Measurements from ENCODE around the gene KHSRP.
"Not testable (repeated sequence)": the region's sequence is repeated elsewhere in the genome, so short reads cannot be mapped to it uniquely, and the experiment has no call there.

The KHSRP gene

DNA sequence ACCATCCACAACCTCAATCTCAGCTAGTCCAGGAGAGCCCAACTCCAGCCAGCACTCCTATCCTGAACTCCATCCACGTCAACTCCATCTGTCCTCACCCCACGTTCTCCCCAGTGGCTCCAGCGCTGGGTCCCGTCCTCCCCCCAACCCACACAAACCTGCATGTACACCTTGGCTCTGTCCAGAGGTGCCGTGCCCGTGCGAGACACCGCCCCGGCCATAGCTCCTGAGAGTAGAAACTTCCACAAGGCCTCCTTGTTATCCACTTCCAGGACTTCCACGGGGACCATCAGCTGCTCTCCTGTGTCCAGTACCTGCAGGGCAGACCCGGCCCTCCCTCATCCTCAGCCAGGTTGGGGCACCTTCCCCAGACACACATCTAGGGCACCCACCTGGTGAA, 7.3 kb upstream of the KHSRP start:
- Mint-ChIP-seq H3K4me1 (ENCODE audit: low read depth) (peaks cover 3% of the 10 kb centered on the region), H3K4me3 (no peak overlapping the region), H3K9me3 (no peaks in the 10 kb centered on the region), H3K27me3 (no peaks in the 10 kb centered on the region), H3K27ac (no peak overlapping the region), H3K36me3 (ENCODE audit: low read depth) (no peaks in the 10 kb centered on the region)

DNA sequence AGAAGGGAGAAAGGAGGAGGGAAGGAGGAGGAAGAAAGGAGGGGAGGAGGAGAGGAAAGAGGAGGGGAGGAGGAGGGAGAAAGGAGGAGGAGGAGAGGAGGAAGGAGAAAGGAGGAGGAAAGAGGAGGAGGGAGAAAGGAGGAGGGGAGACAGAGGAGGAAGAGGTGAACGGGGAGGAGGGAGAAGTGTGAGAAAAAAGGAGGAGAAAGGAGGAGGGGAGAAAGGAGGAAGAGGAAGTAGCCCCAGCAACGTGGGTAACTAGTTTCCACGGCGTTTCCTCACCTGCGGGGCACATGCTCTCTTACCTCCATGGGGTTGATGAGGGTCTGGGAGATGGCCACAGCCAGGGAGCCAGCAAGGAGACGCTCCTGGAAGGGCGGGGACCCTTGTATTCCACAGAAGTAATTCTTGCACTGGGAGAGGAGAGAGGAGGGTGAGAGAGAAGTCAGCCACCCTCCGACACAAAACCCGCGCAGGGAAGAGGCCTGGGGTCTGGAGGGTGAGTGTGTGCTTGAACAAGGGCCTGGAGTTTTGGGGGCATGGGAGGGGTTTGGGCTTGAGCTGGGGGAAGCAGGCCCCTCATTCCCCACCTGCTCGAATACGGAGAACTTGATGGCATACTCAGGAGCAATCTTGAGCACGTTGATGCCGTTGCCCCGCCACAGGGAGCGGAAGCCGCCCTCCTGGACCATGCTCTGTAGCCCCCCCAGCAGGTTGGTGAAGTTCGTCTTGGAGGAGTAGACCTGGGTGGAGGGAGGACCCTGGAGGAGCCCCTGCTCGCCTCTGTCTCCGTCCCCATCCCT, 5.0 kb upstream of the KHSRP start:
- peak overlapping the region; percentile 52 for H3K27ac Mint-ChIP-seq
- H3K36me3 Mint-ChIP-seq (ENCODE audit: low read depth): no peaks in the 10 kb centered on the region
- H3K4me1 Mint-ChIP-seq (ENCODE audit: low read depth): peaks cover 13% of the 10 kb centered on the region
- H3K27me3 Mint-ChIP-seq: no peaks in the 10 kb centered on the region
- no peaks in the 10 kb centered on the region for H3K9me3 Mint-ChIP-seq
- peak overlapping the region; percentile 71 for H3K4me3 Mint-ChIP-seq

DNA sequence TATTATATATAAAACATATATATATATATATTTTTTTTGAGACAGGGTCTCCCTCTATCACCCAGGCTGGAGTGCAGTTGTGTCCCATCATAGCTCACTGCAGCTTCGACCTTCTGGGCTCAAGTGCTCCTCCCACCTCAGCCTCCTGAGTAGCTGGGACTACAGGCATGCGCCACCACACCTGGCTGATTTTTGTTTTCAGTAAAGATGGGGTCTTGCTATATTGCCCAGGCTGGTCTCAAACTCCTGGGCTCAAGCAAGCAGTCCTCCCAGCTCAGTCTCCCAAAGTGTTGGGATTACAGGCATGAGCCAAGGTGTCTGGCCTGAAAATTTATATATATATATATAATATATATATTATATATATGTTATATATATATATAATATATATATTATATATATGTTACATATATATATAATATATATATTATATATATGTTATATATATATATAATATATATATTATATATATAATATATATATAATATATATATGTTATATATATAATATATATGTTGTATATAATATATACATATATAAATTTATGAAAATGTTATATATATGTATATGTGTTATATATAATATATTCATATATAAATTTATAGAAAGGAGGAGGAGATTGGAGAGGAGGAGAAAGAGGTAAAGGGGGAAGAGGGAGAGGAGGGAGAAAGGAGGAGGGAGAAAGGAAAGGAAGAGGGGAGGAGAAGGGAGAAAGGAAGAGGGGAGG, 4.2 kb upstream of the KHSRP start:
- not testable (repeated sequence) for H3K9me3 Mint-ChIP-seq; H3K4me3 Mint-ChIP-seq; H3K27me3 Mint-ChIP-seq; H3K27ac Mint-ChIP-seq; H3K36me3 Mint-ChIP-seq (ENCODE audit: low read depth)
- peaks cover 13% of the 10 kb centered on the region for H3K4me1 Mint-ChIP-seq (ENCODE audit: low read depth)

GRCh38 chr19:6427131-6427530, 2.5 kb upstream of the KHSRP start:
- Mint-ChIP-seq H3K36me3 (ENCODE audit: low read depth) (peaks cover 11% of the 10 kb centered on the region), H3K4me1 (ENCODE audit: low read depth) (peaks cover 30% of the 10 kb centered on the region), H3K4me3 (no peak overlapping the region), H3K27me3 (no peaks in the 10 kb centered on the region), H3K27ac (no peak overlapping the region), H3K9me3 (no peaks in the 10 kb centered on the region)

GRCh38 chr19:6425732-6426620, 1.4 kb upstream of the KHSRP start:
- H3K4me1 Mint-ChIP-seq (ENCODE audit: low read depth): peaks cover 38% of the 10 kb centered on the region
- no peaks in the 10 kb centered on the region for H3K9me3 Mint-ChIP-seq
- H3K4me3 Mint-ChIP-seq: peak overlapping the region; percentile 68
- H3K27me3 Mint-ChIP-seq: no peaks in the 10 kb centered on the region
- peak overlapping the region; percentile 90 for H3K27ac Mint-ChIP-seq
- peaks cover 21% of the 10 kb centered on the region for H3K36me3 Mint-ChIP-seq (ENCODE audit: low read depth)

- H3K27me3 Mint-ChIP-seq: no peaks in the 10 kb centered on the region
- peak overlapping the region; percentile 68 for H3K4me3 Mint-ChIP-seq
- peaks cover 29% of the 10 kb centered on the region for H3K36me3 Mint-ChIP-seq (ENCODE audit: low read depth)
- H3K27ac Mint-ChIP-seq: peak overlapping the region; percentile 90
- H3K4me1 Mint-ChIP-seq (ENCODE audit: low read depth): peaks cover 40% of the 10 kb centered on the region
- H3K9me3 Mint-ChIP-seq: no peaks in the 10 kb centered on the region
Observed at GRCh38 chr19:6424939-6425731, 524 bp upstream of the KHSRP start.

- Mint-ChIP-seq H3K4me1 (ENCODE audit: low read depth) (peaks cover 37% of the 10 kb centered on the region), H3K9me3 (no peaks in the 10 kb centered on the region), H3K4me3 (peak overlapping the region; percentile 91), H3K36me3 (ENCODE audit: low read depth) (peaks cover 40% of the 10 kb centered on the region), H3K27me3 (no peaks in the 10 kb centered on the region), H3K27ac (peak overlapping the region; percentile 88)
Observed at GRCh38 chr19:6423499-6424194, 964 bp downstream of the KHSRP start.

DNA sequence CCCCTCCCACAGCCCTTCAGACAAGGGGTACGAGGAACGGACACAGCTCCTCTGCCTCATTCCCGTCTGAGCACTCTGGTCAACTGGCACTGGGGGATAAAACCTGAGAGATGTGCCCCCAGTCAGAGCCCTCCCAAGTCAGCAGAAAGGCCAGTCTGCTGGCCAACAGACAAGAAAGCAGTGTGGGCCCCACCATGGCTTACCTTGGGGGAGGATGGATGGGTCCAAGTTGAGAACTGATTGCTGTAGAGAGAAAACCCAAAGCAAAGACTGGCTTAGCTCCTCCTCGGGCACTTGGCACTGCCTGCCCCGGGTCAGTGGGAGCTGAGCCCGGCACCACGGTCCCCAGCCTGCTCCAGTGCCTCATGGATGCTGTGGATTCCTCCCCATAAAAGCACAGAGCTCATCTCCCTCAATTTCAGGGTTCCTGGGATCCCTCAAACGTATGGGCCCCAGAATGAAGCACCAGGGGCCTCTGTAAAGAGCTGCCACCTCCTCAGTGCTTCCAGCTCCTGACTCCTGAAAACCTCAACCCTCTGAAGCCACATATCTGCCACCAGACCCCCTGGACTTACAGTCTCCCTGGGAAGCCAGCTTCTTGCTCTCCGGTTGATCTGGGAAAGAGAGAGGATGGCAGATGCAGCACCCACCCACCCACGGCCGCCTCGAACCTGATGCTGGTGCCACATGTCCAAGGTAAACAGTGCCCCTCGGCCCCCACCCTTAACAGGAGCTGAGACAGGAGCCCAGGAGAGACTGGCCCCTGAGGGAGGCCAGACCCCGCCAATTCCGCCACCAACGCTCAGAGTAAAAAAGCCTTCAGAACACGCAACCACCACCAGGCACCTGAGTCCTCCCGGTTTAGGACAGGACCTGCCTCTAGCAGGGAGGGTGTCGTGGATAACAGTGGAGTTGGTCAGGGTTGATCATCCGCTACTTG, 3.3 kb downstream of the KHSRP start:
- Mint-ChIP-seq H3K27me3 (no peaks in the 10 kb centered on the region), H3K4me1 (ENCODE audit: low read depth) (peaks cover 37% of the 10 kb centered on the region), H3K27ac (no peak overlapping the region), H3K36me3 (ENCODE audit: low read depth) (peaks cover 61% of the 10 kb centered on the region), H3K4me3 (no peak overlapping the region), H3K9me3 (no peaks in the 10 kb centered on the region)

DNA sequence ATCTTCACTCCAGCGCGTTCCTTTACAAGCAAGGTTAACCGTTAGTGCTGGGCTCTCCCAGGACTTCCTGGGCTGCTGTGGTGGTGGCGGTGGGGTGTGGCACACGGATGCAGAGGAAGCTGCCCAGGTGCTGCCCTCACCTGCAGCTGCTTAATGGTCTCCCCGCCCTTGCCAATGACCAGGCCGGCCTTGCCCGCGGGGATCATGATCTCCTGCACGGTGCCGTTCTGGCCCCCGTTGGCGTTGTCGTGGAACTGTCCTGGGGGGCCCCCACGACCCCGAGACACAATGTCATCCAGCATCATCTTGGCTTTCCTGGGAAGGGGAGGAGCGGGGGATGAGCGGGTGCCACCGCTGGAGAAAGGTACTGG, 6.1 kb downstream of the KHSRP start:
- H3K27me3 Mint-ChIP-seq: no peaks in the 10 kb centered on the region
- H3K4me3 Mint-ChIP-seq: no peak overlapping the region
- H3K4me1 Mint-ChIP-seq (ENCODE audit: low read depth): peaks cover 25% of the 10 kb centered on the region
- no peak overlapping the region for H3K27ac Mint-ChIP-seq
- H3K36me3 Mint-ChIP-seq (ENCODE audit: low read depth): peaks cover 79% of the 10 kb centered on the region
- H3K9me3 Mint-ChIP-seq: no peaks in the 10 kb centered on the region

DNA sequence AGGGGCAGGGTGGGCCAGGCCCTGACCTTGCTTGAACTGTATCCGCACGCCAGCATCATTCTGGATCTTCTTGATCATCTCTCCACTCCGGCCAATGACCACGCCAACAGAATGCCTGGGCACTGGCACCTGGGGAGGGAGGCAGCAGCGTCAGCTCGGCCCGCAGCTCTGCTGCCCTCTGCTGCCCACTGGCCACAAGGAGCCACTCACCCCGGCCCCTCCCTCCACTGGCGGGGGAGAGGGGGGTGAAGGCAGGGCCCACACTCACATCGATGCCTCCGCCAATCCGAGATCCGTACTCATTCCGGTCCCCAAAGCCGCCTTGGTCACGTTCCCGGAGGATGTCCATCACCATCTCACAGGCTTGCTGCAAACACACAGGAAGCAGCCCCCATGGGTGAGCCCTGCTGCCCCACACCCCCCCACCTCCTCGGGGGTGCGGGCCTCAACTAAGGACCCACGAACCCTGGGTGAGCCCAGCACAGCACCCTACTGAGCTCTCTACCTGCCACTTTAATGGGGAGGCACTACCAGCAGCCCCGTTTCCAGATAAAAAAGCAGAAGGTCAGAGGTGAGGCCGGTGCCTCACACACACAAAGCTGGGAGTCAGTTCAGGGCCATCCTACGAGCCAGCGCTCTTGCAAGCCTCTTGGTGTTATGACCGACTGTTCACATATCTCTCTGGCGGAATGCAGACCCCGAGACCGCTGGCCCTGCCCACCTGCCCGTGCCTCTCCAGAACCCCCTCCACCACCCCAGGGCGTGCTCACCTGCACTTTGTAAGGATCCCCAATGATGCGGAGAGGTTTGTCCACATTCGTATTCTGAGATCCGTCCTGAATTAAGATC, 6.7 kb downstream of the KHSRP start:
- Mint-ChIP-seq H3K27ac (no peak overlapping the region), H3K4me1 (ENCODE audit: low read depth) (peaks cover 18% of the 10 kb centered on the region), H3K36me3 (ENCODE audit: low read depth) (peaks cover 79% of the 10 kb centered on the region), H3K9me3 (no peaks in the 10 kb centered on the region), H3K27me3 (no peaks in the 10 kb centered on the region), H3K4me3 (no peak overlapping the region)

GRCh38 chr19:6416658-6417405, 7.8 kb downstream of the KHSRP start:
- H3K9me3 Mint-ChIP-seq: no peaks in the 10 kb centered on the region
- H3K27ac Mint-ChIP-seq: no peak overlapping the region
- no peaks in the 10 kb centered on the region for H3K27me3 Mint-ChIP-seq
- no peak overlapping the region for H3K4me3 Mint-ChIP-seq
- H3K4me1 Mint-ChIP-seq (ENCODE audit: low read depth): peaks cover 7% of the 10 kb centered on the region
- peaks cover 74% of the 10 kb centered on the region for H3K36me3 Mint-ChIP-seq (ENCODE audit: low read depth)
